ENCODE data around the gene ZNF90. TPM values are rescaled to one million over a fixed set of nuclear protein-coding genes. Genes with fewer than 3 reads are reported as not detected.
"Not testable (repeated sequence)": the region's sequence is repeated elsewhere in the genome, so short reads cannot be mapped to it uniquely, and the experiment has no call there.

Gene ZNF90
- 10 to 100 TPM; 21.8 to 26.8 TPM for total RNA-seq

DNA sequence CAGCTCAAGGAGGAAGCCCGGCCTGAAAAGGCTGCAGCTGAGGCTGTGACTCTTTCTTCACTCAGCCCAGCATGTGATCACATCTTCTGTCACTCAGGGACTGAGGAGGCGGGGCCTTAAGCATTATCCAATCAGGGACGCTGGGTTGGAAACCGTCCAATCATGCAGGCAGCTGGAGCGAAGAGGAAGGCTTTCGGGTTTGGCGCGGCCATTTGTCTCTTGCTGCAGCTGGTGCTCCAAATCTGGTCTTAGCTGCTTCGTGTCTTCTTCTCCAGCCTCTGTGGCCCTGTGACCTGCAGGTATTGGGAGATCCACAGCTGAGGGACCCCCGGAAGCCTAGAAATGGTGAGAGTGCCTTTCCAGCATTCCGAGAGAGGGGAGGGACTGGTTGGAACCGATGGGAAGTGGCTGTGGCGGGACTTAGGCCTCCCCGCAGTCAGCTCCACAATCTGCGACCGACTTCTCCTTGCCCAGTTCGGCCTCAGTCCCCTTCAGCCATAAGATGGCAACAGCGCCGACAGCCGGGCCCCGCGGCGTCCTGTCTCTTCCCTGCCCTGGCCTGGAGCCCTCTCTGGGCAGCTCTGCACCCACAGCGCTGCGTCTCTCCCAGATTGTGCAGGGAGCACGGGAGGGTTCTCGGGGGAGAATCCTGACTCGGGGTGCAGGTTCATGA, at the start of gene ZNF90:
Gene ZNF90 (plus strand): TSS at position 210 of the 673 bp plus-strand sequence. CDS start 133 bp downstream, at position 343.
- Mint-ChIP-seq H3K9me3 (peaks cover 0 to 2% of the 10 kb centered on the region in 2 donors), H3K36me3 (ENCODE audit: insufficient read depth in 2 of 2) (peaks cover 13 to 29% of the 10 kb centered on the region in 2 donors), H3K27ac (peak within 1 kb of the TSS; percentile 63), H3K4me3 (peak within 1 kb of the TSS; percentile 95 to 98), H3K27me3 (ENCODE audit: low read depth) (no peaks in the 10 kb centered on the region), H3K4me1 (ENCODE audit: low read depth) (peaks cover 18% of the 10 kb centered on the region)
- ATAC-seq (replicated peaks in 1 of 2) = peak; percentile 99
- DNase-seq = peak; percentile 89 to 93

DNA sequence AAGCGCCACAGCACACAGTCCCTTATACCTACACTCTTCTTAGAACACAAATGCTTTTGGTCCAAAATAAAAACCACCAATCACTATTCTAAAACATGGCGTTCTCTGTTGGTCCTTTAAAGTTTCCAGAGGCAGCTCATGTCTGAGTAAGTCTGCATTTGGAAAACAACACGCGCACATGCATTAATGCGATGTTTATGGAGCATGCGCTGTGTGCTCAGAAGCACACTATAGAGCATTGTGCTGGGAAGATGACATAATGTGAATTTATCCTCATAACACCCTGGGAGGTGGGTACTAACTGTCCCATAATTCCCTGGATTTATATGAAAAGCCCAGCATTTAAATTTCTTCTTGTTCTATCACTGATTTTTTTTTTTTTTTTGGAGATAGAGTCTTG, 49.2 kb upstream of the ZNF90 start:
- Mint-ChIP-seq H3K27ac (no peak overlapping the region), H3K36me3 (ENCODE audit: insufficient read depth in 2 of 2) (peaks cover 3 to 18% of the 10 kb centered on the region in 2 donors), H3K4me3 (no peak overlapping the region), H3K27me3 (ENCODE audit: low read depth) (no peaks in the 10 kb centered on the region), H3K9me3 (no peaks in the 10 kb centered on the region), H3K4me1 (ENCODE audit: low read depth) (no peaks in the 10 kb centered on the region)
- ATAC-seq (replicated peaks in 1 of 2) (no peak), DNase-seq (no peak)

DNA sequence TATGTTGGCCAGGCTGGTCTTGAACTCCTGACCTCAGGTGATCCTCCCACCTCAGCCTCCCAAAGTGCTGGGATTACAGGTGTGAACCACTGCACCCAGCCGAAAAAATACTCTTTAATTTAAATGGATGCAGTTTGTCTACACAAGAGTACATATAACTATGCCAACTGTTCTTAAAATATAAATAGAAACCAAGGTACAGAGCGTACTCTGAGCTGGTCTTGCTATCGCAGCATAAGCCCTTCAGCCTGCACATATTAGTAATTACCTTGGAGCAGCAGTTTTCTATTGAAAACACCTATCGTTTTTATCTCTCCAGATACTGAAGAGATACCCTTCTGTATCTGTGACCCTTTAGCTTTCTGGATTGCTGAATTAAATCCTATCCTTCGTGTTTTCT, 41.9 kb upstream of the ZNF90 start:
- Mint-ChIP-seq H3K4me3 (no peak overlapping the region), H3K27ac (no peak overlapping the region), H3K36me3 (ENCODE audit: insufficient read depth in 2 of 2) (peaks cover 0 to 14% of the 10 kb centered on the region in 2 donors), H3K27me3 (ENCODE audit: low read depth) (no peaks in the 10 kb centered on the region), H3K9me3 (peaks cover 0 to 2% of the 10 kb centered on the region in 2 donors), H3K4me1 (ENCODE audit: low read depth) (peaks cover 20% of the 10 kb centered on the region)
- DNase-seq = no peak
- no peak for ATAC-seq (replicated peaks in 1 of 2)

DNA sequence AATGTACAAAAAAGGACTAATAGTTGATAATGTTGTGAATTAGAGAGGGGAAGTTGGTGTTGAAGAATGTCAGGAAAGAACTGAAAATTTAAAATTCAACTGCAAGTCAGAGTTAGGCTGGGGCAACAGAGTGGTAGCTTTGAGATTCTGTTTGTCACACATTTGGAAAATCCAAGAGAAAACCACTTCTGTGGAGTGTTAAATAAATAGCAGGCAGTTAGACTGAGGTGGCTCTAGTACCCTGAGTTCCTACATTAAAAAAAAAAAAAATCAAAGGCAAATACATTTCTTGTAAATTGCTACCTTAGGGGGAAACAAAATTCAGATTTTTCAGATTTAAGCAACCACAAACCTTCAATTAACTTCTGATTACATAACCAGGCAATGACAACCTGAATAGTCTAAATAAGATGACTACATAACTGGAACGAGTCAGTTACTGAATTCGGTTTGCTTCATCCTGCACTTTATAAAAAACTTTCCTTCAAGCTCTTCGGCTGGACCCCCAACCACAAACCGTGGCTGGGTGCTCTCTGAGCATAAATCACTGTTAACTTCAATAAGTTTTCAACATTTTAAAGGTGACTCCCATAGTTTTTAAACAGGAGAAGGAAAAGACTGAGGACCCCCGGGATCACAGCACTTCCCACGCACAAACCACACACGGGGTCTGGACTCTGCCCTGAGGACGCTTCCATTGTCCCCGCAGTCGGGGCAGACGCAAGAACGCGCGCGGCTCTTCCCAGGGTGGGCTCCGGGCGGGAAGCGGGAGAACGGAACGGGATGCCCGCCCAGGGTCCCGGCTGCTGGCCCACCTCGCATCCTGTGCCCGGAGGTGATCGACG, 39.2 kb upstream of the ZNF90 start:
- peaks cover 0 to 4% of the 10 kb centered on the region in 2 donors for H3K9me3 Mint-ChIP-seq
- peak overlapping the region; percentile 85 for H3K27ac Mint-ChIP-seq
- H3K36me3 Mint-ChIP-seq (ENCODE audit: insufficient read depth in 2 of 2) = peaks cover 2 to 8% of the 10 kb centered on the region in 2 donors
- ATAC-seq (replicated peaks in 1 of 2) (peak in 1 of 2 donors; percentile 0), DNase-seq (no peak)
- H3K4me3 Mint-ChIP-seq = peak overlapping the region; percentile 94 to 96
- peaks cover 20% of the 10 kb centered on the region for H3K4me1 Mint-ChIP-seq (ENCODE audit: low read depth)
- H3K27me3 Mint-ChIP-seq (ENCODE audit: low read depth) = no peaks in the 10 kb centered on the region

DNA sequence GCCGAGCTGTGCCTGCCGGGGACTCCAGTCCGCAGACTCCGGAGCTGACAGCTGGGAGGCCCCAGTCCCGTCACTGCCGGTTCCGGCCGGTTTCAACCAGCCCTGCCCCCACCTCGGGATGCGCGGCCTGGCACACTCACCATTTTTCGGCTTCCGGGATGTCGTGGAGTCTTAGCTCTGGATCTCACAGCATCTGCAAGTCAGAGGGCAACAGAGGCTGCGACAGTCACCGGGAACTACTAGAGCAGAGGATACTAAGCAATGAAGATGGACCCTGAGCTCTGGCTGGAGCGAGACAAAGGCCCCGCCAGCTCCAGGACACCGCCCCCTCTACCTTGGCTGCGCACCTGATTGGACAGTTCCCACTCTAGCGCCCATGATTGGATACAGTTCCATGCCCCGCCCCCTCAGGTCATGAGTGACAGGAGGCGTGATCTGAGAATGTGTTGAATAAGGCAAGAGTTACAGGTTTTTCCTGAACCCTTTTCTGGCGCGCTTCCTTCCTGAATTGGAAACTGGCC, 38.5 kb upstream of the ZNF90 start, which contains the start of gene ZNF682:
Gene ZNF682 (minus strand): TSS at position 303 of the 521 bp plus-strand sequence. CDS start 160 bp downstream, at position 143.
- peaks cover 1 to 4% of the 10 kb centered on the region in 2 donors for H3K9me3 Mint-ChIP-seq
- peaks cover 4% of the 10 kb centered on the region for H3K27me3 Mint-ChIP-seq (ENCODE audit: low read depth)
- DNase-seq (peak; percentile 96 to 97), ATAC-seq (replicated peaks in 1 of 2) (peak; percentile 99)
- peaks cover 20% of the 10 kb centered on the region for H3K4me1 Mint-ChIP-seq (ENCODE audit: low read depth)
- peak within 1 kb of the TSS; percentile 94 to 96 for H3K4me3 Mint-ChIP-seq
- peaks cover 2 to 5% of the 10 kb centered on the region in 2 donors for H3K36me3 Mint-ChIP-seq (ENCODE audit: insufficient read depth in 2 of 2)
- H3K27ac Mint-ChIP-seq = peak within 1 kb of the TSS; percentile 91

DNA sequence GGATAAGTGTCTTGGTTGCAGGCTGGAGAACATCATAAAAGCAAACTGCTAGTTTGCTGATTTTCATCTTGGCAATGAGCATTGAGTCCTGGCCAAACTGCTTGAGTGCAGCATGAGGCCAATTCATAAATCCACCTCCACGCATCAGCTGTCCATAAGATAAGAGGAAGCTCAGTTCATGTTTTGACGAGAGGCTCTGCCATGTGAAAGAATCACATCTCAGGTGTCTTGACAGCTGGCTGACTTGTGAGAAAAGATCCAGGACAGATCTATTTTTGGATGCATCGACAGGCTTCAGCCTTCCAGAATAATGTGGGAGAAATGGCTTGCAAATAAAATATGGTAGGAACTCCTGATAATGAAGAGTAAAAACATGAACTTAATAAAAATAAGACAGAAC, 33.1 kb upstream of the ZNF90 start:
- peaks cover 8% of the 10 kb centered on the region for H3K27me3 Mint-ChIP-seq (ENCODE audit: low read depth)
- peaks cover 2 to 6% of the 10 kb centered on the region in 2 donors for H3K36me3 Mint-ChIP-seq (ENCODE audit: insufficient read depth in 2 of 2)
- DNase-seq (no peak), ATAC-seq (replicated peaks in 1 of 2) (no peak)
- no peak overlapping the region for H3K4me3 Mint-ChIP-seq
- peaks cover 1 to 4% of the 10 kb centered on the region in 2 donors for H3K9me3 Mint-ChIP-seq
- no peak overlapping the region for H3K27ac Mint-ChIP-seq
- peaks cover 4% of the 10 kb centered on the region for H3K4me1 Mint-ChIP-seq (ENCODE audit: low read depth)

DNA sequence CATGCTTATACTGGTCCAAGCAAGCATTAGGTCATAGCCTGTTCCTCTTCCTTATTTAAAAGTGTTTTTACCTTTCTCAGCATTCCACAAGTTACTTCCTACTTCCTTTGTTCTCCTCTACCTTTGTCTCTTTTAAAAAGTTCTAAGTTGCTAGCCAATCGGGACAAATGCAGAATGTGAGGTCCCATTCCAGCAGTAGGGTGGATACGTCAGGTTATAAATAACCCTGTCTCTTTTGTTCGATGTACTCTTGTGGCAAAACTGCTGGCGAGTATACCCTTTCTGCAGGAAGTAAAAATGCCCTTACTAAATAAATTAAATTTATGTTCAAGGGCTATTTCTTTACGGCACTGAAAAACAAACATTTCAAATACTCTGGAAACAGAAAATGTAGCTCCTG, 32.1 kb upstream of the ZNF90 start:
- H3K27me3 Mint-ChIP-seq (ENCODE audit: low read depth); H3K9me3 Mint-ChIP-seq; H3K4me3 Mint-ChIP-seq; ATAC-seq (replicated peaks in 1 of 2); H3K4me1 Mint-ChIP-seq (ENCODE audit: low read depth); DNase-seq; H3K36me3 Mint-ChIP-seq (ENCODE audit: insufficient read depth in 2 of 2); H3K27ac Mint-ChIP-seq: not testable (repeated sequence)

DNA sequence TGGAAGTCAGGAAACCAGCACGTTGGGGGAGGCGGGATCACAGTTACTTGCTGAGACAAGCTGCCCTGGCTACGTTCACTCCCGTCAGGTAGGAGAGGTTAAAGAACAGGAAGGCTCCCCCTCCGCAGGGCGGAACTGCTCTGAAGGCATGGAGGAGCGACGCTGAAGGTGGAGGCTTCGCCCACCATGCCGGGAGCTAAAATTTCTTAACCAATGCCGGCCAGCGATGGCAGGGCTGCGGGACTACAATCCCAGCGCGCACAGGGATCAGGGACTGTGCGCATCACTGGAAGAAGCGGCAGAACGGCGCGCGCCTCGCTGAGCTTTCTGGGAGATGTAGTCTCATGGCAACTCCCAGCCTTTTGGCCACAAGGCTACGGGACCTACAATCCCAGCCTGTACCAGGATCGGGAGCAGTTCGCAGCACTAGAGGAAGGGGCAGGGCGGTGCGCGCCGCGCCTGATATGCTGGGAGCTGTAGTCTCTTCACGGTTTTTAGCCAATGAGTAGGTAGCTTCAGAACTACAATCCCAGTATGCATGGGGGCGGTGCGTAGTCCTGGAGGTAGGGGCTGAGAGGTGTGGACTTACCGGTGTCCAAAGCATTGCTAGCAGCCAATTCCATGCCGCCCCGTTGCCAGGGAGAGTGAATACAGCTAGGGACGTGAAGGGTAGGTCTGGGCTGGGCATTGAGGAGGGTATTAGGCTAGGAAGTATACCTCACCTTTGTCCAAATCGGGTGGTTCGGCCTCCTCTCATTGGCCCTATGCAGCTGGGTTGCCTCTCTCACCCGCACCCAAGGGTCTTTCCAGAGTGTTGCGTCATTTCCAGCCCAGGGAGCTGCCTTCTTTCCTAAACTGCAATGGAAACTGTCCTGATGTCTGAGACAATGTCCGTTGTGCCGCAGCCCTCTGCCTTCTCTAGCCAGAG, 25.7 kb upstream of the ZNF90 start:
- Mint-ChIP-seq H3K4me3 (peak overlapping the region; percentile 97 to 98), H3K4me1 (ENCODE audit: low read depth) (peaks cover 15% of the 10 kb centered on the region), H3K27ac (peak overlapping the region; percentile 97), H3K9me3 (peaks cover 5 to 9% of the 10 kb centered on the region in 2 donors), H3K27me3 (ENCODE audit: low read depth) (no peaks in the 10 kb centered on the region), H3K36me3 (ENCODE audit: insufficient read depth in 2 of 2) (peaks cover 5 to 7% of the 10 kb centered on the region in 2 donors)
- ATAC-seq (replicated peaks in 1 of 2) (peak; percentile 97 to 99), DNase-seq (peak; percentile 72 to 80)

DNA sequence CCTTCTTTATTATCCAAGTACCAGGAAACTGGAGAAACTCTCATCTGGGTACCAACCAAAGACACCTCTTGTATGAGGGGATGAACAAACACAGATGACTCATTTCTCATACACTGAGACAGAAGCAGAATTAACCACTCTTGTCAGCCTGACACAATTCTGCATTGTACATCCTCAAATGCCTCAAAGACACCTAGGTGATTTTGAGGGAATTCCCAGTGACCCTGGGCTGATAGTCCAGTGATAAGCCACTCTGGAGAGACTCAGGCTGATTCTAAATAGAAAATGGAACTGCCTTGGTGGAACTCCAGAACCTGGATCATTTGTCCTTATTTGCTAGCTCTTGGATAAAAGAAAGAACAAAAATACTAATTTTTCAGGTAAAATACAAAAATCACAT, 19.1 kb upstream of the ZNF90 start:
- not testable (repeated sequence) for H3K36me3 Mint-ChIP-seq (ENCODE audit: insufficient read depth in 2 of 2); ATAC-seq (replicated peaks in 1 of 2); H3K4me3 Mint-ChIP-seq; H3K27ac Mint-ChIP-seq; DNase-seq; H3K27me3 Mint-ChIP-seq (ENCODE audit: low read depth); H3K9me3 Mint-ChIP-seq
- H3K4me1 Mint-ChIP-seq (ENCODE audit: low read depth) = peaks cover 13% of the 10 kb centered on the region

DNA sequence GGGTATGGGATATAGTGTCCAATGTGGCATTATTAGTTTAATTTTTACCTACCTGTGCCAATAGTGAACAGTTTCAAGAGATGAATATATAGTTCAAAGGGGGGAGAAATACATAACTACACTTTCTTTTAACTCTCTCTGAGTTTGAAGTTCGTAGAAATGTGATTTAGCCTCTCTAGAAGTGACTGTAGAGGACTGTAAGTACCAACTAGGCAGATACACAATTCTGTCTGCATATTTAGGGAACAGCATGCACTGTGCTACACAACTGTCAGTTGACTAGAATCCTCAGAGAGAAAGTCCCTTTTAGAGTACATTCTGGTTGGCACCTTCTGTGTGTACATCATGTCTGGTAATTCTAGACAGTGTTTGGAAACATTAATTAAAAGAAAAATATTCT, 17.5 kb upstream of the ZNF90 start:
- DNase-seq = no peak
- Mint-ChIP-seq H3K4me1 (ENCODE audit: low read depth) (peaks cover 13% of the 10 kb centered on the region), H3K27me3 (ENCODE audit: low read depth) (no peaks in the 10 kb centered on the region), H3K27ac (no peak overlapping the region), H3K36me3 (ENCODE audit: insufficient read depth in 2 of 2) (no peaks in the 10 kb centered on the region), H3K4me3 (no peak overlapping the region), H3K9me3 (no peaks in the 10 kb centered on the region)
- ATAC-seq (replicated peaks in 1 of 2) = peak in 1 of 2 donors; percentile 63

DNA sequence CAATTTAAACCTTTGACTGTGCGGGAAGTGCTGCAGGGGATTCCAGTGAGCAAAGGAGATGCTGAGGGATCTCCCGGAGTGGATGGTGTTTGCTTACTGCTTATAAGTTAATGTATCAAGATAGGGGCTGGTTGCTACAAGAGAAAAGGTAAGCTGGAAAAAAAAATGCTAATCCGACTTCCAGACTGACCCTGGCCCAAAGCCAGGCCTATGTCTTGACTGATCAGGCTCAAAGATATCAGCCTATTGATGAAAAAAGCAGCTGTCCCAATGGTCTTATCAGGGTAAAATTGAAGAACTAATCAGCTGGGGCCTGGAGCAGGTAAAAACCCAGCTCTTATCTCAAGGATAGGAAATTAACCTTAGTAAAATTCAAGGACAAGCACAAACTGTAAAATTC, 10.9 kb upstream of the ZNF90 start:
- Mint-ChIP-seq H3K4me1 (ENCODE audit: low read depth) (peaks cover 3% of the 10 kb centered on the region), H3K36me3 (ENCODE audit: insufficient read depth in 2 of 2) (peaks cover 3 to 8% of the 10 kb centered on the region in 2 donors), H3K4me3 (no peak overlapping the region), H3K27me3 (ENCODE audit: low read depth) (peaks cover 34% of the 10 kb centered on the region), H3K27ac (no peak overlapping the region), H3K9me3 (peaks cover 5 to 9% of the 10 kb centered on the region in 2 donors)
- ATAC-seq (replicated peaks in 1 of 2) (no peak), DNase-seq (no peak)

DNA sequence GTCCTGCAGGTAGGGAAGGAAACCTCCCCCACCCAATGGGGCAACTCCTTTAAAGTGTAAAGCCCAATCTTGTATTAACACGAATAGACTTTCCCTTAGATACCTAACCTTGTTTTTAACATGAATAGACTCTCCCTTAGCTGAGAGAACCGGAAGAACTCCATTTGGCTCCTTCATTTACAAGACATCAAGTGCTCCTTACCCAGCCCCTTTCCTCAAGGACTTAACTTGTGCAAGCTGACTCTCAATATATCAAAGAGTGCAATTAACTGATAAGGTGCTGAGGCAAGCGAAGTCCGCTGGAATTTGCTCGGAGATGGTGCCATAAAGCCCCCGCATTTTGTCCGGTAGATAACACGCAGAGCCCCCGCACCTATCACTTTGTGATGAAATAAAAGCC, 9.9 kb upstream of the ZNF90 start:
- ATAC-seq (replicated peaks in 1 of 2) = no peak
- Mint-ChIP-seq H3K4me3 (no peak overlapping the region), H3K36me3 (ENCODE audit: insufficient read depth in 2 of 2) (peaks cover 3 to 8% of the 10 kb centered on the region in 2 donors), H3K9me3 (peaks cover 5 to 9% of the 10 kb centered on the region in 2 donors), H3K27me3 (ENCODE audit: low read depth) (peaks cover 34% of the 10 kb centered on the region), H3K4me1 (ENCODE audit: low read depth) (no peaks in the 10 kb centered on the region), H3K27ac (no peak overlapping the region)
- DNase-seq = no peak
